Epithelial cell of esophagus (primary cell): ENCODE measurements around the gene ATXN7L3B.

Experiments used
- DNase-seq: peaks from one replicate; pipeline ENCODE4 v3.0.0; 2010; ENCODE audit warnings: low read depth
- H3K4me3 ChIP-seq: 2 replicates; pipeline ENCODE4 v1.5.1; 2011; ENCODE audit warnings: mild to moderate bottlenecking, low read length, control low read depth
- CTCF ChIP-seq: IDR thresholded peaks from 2 replicates; pipeline ENCODE4 v1.5.1; 2011; ENCODE audit warnings: low read depth, mild to moderate bottlenecking, low read length, control low read depth, inconsistent platforms; ENCODE audit not compliant: insufficient read depth; ENCODE audit errors: missing control alignments

ATXN7L3B gene

GRCh38 chr12:74581439-74581838 lies 43.8 kb downstream of the ATXN7L3B start:
- TF ChIP-seq CTCF = no peak
- H3K4me3 ChIP-seq = no peak overlapping the region
- DNase-seq = no peak

GRCh38 chr12:74584483-74585062 lies 46.9 kb downstream of the ATXN7L3B start:
- DNase-seq = no peak
- no peak overlapping the region for H3K4me3 ChIP-seq
- TF ChIP-seq CTCF = no peak

- no peak for TF ChIP-seq CTCF
- DNase-seq = no peak
- no peak overlapping the region for H3K4me3 ChIP-seq
These were observed 48.6 kb downstream of the ATXN7L3B start for GRCh38 chr12:74586251-74586650.
